NCI-H1930 (cell line): ENCODE measurements around the gene MRFAP1.
"Not testable (repeated sequence)": the region's sequence is repeated elsewhere in the genome, so short reads cannot be mapped to it uniquely, and the experiment has no call there.

Source experiments
- DNase-seq, 2 experiments: peaks; one replicate each; lab custom pipeline; 2025; lab: John Stamatoyannopoulos, UW

MRFAP1 gene

GRCh38 chr4:6610856-6611430, 29.5 kb upstream of the MRFAP1 start:
- DNase-seq: no peak

GRCh38 chr4:6612961-6613675, 27.4 kb upstream of the MRFAP1 start:
- DNase-seq: no peak

DNA sequence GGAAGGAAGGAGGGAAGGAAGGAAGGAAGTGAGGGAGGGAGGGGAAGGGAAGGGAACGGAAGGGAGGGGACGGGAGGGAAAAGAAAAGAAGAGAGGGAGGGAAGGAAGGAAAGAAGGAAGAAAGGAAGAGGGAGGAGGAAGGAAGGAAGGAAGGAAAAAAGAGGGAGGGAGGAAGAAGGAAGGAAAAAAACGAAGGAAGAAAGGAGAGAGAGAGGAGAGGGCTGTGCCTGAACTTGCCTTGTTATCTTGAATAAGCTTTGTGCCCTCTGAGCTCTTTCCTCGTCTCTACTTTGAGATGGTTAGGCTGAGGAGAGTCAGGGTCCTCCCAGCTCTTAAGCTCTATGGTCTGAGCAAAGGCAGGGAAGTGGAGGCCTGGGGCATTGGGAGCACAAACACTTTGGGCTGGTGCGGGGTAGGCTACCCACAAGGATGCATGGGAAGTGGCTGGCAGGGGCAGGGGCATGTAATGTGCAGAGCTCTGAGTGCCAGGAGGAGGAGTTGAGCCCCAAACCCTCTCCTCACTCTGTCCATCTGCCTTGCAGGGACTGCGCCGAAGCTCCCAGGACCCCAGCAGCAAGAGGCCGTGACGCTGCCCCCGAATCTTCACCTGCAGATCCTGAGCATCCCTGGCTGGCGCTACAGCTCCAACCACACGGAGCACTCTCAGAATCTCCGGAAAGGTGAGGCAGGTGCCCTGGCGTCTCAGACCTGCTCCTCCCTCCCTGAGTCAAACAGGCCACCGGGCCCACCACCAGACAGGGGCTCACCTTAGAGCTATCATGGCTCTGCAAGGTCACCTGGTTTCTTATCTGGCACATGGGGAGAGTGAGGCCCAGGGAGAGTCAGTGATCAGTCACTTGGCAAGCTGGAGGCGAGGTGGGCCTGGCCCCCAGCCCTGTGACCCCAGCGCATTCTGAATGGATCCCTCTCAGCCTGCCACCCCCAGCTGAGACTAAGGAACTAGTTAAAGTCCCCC, 26.5 kb upstream of the MRFAP1 start:
- no peak for DNase-seq

DNA sequence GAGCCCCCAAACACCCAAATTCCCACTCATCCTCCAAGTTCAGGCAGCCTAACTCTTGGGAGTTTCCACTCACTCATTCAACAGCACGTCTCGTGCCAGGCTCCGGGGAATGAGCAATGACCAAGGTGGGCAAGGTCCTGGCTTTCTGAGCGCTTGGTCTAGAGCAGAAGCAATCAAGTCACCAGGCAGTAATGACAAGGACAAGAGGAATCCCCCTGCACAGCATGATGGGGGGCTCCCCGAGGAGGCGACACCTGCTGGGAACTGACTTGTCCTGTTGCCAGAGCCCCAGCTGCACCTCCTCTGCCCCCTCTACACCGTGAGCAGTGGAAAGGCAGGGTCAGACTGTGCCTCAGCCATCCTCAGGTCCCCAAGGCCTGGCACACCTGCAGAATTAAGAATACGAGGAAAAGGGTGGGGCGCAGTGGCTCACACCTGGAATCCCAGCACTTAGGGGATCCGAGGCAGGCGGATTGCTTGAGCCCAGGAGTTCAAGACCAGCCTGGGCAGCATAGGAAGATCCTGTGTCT, 25.7 kb upstream of the MRFAP1 start:
- DNase-seq: no peak

DNA sequence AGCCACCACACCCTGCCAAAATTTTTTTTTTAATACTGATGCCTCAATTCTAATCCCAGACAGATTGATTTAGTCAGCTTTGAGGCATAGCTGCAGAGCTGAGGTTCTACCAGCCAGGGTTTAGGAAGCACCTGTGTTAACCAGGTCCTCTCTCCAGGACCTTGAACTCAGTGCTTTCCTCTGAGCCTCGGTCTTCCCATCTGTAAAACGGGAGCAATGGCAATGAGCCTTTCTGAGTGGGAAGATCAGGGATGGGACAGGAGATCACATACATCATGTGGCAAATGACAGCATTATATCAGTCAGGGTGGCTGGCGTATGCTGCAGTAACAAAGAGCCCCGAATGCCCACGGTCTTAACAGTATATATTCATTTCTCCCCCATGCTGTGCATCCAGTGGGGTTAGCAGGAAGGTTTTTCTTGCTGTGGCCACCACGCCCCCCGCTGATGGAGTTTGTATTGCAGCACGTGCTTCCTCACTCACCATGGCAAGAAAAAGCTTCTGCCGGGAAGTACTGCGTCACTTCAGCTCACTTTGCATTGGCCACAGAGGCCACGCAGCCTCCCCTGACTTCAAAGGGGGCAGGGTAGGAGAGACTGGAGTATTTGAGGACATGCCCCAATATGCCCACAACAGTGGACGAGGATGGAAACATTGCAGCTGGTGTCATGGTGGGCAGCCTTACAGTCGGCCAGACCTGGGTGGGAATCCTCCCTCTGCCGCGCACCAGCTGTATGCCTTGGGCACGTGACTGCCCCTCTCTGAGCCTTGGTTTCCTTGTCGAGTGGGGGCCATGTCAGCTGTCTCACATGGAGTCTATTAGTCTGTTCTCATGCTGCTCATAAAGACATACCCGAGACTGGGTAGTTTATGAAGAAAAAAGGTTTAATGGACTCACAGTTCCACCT, 24.1 kb upstream of the MRFAP1 start:
- no peak for DNase-seq

DNA sequence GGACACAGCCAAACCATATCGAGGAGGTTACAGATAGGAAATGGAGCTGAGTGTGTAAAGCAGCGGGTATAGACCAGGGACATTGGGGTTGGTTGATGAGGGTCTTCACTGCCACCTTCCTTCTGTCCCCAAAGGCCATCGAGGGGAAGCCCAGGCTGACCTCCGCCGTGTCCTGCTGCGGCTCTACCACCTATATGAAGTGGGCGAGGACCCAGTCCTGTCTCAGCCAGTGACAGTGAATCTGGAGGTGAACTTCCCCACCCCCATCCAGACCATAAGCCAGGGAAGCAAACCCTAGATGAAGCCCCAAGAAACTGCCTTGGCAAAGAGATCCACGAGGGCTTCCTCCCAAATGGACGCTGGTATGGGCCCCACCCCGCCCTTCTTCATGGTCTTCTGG, 23.2 kb upstream of the MRFAP1 start:
- no peak for DNase-seq

DNA sequence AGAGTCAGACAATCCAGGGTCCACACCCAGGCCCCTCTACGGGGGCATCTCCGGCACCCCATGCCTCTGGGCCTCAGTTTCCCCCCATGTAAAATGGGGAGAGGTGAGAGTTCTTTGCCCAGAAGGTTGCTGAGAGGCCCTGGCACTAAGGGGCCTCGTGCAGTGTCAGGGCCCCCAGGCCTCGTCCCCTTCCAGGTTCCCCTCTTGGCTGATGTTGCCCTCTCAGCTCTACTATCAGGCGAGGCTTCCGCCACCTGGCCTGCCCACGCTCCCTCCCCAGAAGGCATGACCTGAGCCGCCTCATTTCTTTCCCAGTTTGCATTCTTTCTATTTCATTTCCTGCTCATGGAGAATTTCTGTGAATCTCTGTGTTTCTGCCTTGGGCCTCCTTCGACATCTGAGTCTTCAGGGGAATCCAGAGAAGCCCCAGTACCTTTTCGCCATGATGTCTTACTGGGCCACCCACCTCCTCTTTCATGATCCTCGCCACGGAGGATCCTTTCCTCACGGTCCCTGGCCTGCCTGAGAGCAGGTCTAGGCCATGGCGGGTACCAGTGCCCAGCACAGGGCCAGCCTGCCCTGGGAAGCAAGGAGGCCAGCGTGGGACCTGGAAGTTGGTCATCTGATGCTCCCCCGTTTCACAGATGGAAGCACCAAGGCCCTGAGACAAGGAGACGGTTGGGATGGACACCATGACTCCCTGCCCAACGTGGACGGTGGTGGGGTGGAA, 21.9 kb upstream of the MRFAP1 start:
- DNase-seq: no peak

- DNase-seq: no peak
Measured at GRCh38 chr4:6619116-6619465, 21.4 kb upstream of the MRFAP1 start.

DNA sequence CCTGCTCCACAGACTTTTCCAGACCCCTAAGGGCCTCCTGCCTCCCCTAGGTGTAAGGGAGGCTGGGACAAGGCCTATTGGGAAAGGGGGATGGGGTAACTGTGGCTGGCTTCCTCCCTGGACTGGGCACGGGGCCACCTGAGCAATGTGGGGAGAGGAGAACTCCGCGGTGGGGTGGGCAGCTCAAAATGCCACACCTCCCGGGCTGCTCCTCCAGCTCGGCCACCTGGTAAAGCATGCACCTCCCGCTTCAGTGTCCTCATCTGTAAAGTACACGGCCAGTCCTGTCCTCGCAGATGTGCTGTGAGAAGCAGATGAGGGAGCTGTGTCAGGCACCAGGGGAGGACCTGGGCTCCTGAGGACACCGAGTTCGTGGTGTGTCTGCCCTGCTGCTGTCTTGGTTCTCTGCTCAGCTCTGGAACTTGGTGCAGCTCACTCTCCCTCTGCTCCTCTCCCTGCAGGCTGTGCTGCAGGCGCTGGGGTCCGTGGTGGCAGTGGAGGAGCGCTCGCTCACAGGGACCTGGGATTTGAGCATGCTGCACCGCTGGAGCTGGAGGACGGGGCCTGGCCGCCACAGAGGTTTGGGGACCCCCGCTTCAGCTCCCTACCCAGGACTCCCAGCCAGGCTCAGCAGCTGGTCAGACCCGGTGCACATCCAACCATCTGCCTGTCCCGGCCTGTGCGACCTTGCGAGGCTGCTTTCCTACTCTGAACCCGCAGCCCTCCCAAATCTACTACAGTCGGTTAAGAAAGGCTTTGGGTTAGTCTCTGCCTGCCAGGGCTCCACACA, 20.8 kb upstream of the MRFAP1 start:
- no peak for DNase-seq

- DNase-seq: no peak
Measured at GRCh38 chr4:6620296-6620695, 20.2 kb upstream of the MRFAP1 start.

DNA sequence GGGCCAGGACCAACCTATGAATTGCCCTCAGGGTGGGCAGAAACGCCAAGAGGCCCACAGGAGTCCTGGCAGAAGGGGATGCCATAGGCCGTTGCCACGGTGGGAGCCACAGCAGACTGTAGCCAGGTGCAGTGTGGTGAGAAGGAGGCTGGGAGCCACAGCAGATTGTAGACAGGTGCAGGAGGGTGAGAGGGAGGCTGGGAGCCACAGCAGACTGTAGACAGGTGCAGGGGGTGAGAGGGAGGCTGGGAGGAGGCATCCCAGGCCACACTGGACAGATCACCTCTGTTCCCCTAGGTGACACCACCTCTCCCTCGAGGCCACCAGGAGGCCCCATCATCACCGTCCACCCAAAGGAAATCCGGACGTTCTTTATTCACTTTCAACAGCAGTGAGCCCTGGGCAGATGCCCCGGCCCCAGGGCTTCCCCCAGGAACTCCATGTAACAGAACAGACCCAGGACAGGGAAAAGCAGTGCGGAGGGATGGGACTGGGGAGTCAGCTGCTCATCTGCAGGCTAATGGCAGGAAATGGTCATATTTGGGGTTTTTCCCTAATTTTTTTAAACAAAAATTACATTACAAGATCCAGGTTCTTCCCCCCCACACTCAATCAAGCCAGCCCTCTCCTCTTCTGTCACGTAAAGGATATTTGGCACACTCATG, 19.5 kb upstream of the MRFAP1 start:
- DNase-seq: no peak

GRCh38 chr4:6621556-6621927, 18.9 kb upstream of the MRFAP1 start:
- no peak for DNase-seq

DNA sequence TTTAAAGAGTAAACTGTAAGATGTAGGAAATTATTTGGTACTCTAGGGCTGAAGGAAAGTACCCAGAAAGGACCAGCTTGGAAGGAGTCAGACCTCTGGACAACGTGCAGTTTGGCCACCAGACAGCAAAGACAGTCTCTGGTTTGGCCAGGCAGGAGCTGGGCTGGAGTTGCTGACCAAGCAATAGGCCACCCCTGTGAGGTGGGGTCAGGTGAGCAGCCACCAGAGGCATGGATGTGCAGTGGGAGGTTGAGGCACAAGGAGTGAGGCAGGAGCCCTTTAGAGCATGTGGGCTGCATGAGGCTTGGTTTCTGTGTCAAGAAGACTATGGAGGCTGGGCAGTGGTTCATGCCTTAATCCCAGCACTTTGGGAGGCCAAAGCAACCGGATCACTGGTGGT, 17.7 kb upstream of the MRFAP1 start:
- DNase-seq: no peak

GRCh38 chr4:6625256-6625655, 15.2 kb upstream of the MRFAP1 start:
- no peak for DNase-seq

GRCh38 chr4:6626066-6626465, 14.4 kb upstream of the MRFAP1 start:
- DNase-seq: no peak

DNA sequence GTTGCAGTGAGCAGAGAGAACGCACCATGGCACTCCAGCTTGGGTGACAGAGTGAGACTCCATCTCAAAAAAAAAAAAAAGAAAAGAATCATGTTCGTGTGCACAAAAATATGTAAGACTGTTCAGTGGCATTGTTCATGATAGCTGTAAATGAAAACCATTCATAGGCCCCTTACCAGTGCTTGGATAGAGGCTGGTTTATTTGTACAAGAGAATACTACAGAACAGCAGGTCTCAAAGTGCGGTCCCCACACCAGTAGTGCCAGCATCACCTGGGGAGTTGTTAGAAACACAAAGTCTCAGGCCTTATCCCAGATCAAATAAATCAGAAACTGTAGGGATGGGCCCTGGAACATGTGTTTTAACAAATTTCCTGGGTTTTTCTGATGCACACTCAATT, 12.7 kb upstream of the MRFAP1 start:
- DNase-seq: no peak

- not testable (repeated sequence) for DNase-seq
Measured at GRCh38 chr4:6628484-6628883, 12.0 kb upstream of the MRFAP1 start.

GRCh38 chr4:6632125-6632524, 8.4 kb upstream of the MRFAP1 start:
- DNase-seq: no peak

DNA sequence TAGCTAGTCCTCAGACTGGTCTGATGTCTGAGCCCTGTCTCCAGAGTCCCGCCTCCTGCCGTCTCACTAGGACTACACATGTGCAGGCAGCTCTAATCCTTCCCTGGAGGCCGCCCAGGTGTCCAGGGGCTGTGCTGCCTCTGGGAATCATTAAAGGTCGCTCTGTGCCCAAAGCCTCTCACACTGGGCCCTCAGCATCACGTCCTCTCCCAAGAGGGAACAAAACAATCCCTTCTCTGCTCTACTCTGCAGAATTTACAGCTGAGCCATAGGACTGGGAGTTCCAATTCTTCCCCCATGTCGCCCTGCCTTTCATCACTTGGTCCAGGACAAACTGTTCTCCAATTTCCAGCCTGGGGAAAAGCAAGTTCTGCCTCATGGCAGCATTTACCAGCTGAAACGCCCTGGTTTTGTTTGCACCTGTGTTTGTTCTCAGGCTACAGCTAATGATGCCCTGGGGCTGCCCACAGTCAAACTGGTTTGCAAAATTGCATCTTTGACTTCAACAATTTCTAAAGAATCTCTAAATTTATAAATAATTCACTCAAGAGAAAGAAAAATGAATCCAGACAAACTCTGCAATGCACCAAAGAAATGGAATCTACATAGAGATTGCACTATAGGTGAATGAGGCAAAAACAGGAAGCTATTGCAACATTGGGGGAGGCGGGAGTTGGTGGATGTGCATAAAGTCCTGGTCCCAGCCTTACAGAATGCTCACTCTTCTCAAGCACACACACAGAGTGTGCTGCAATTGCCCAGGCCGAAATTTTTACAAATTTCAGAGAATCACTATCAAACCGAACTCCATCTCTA, 7.2 kb upstream of the MRFAP1 start:
- DNase-seq: peak; percentile 54 to 73
